GOT3 (cell line): ENCODE results near the gene COL9A2.

ENCODE experiments used
- DNase-seq: peaks from one replicate; lab custom pipeline; 2025; ENCODE audit warnings: mixed read lengths; lab: John Stamatoyannopoulos, UW

The COL9A2 gene

DNA sequence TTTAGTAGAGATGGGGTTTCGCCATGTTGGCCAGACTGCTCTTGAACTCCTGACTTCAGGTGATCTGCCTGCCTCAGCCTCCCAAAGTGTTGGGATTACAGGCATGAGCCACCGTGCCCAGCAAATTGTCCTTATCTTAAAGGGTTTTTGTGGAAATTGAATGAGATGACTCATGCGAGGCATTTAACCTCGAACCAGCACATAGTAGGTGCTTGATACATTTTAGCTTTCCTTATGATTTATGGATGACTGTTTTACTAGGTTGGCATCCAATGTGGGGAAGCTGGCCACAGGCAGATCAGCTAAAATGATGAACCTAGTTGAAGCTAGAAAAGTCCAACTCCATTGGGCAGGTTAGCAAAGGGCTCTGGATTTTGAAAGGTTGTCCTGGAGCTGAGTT is 1.4 kb upstream of the COL9A2 start:
- no peak for DNase-seq

- DNase-seq: no peak
Measured at GRCh38 chr1:40317394-40318074, 448 bp upstream of the COL9A2 start.

GRCh38 chr1:40315795-40316594 is 1.1 kb downstream of the COL9A2 start:
- no peak for DNase-seq

GRCh38 chr1:40315239-40315794 is 1.8 kb downstream of the COL9A2 start:
- peak; percentile 26 for DNase-seq

GRCh38 chr1:40314721-40315238 is 2.3 kb downstream of the COL9A2 start:
- DNase-seq: no peak

- DNase-seq: no peak
Measured at GRCh38 chr1:40313958-40314720, 2.9 kb downstream of the COL9A2 start.

DNA sequence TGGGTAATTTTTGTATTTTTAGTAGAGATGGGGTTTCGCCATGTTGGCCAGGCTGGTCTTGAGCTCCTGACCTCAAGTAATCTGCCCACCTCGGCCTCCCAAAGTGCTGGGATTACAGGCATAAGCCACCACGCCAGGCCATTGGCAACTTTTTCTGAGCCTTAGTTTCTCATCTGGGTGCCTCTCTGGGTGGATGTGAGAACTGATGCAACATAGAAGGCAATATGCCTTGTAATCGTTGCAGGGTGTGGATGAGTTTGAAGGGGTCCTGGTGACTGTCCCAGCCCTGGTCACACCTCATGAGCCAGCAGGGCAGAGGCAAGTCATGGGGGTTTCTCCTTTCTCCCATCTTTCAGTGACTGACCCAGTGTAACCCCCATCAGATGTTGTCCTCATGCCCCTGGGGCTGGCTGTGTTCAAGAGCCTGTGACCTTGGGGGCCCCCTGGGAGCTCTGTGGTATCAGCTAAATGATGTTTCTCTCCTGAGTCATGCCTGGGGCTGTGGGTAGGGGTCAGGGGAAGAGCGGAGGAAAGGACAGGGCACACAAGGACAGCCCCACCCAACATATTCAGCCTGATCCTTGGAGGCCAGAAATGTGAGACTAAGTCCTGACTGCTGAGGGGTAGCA is 3.6 kb downstream of the COL9A2 start:
- DNase-seq: no peak

DNA sequence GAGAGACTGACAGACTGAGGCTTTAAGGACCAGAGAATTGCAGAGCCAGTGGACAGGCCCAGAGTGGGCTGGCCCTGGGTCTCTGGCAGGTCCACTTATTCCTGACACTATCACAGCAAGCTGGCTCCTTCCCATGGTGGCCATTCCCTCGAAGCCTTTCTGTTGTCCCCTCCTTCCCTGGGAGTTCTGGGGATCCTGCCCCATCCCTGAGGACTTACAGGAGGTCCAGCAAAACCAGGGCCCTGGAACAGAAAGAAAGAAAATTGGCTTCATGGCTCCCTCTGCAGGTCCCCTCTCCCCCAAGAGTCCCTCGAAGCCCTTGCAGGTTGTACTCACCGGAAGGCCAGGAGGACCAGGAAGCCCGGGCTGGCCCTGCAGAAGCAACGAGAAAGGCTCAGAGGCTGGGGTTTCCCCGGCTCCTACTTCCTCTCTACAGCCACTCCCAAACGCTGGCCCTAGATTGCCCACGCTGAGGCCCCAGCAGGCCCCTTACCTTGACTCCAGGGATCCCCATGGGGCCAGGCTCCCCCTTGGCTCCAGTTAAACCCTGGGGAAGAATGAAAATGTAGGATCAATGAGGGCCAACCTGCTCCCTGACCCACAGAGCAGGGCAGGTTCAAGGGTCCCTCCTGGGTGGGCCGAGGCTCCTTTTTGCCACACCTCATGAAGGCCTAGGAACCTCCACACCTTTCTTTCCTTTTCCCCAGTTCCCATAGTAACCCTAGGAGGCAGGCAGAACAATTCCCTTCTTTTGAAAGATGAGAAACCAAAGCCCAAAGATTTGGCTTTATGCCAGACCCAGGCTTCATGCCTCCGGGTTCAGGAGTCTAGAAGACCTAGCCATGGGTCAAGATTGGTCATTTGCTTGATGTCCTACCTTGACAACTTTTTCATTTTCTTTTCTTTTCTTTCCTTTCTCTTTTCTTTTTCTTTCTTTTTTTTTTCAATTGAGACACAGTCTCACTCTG is 4.6 kb downstream of the COL9A2 start:
- DNase-seq: no peak

DNA sequence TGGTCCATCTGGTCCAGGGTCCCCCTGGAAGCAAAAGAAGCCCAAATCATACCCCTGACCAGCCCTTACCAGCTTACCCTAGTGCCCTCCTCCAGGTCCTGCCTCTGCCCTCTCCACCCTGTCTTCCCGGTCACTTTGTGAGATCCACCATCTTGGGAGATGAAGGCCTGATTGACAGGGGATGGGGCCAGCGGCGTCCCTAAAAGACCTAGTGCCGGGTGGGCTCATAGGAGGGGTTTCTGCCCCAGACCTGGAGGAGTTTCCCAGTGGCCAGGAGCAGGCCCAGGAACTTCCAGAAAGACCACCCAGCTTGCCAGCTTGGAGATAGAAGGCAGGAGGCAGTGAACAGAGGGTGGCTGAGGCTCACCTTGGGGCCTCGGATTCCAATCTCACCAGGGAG is 5.4 kb downstream of the COL9A2 start:
- no peak for DNase-seq

DNA sequence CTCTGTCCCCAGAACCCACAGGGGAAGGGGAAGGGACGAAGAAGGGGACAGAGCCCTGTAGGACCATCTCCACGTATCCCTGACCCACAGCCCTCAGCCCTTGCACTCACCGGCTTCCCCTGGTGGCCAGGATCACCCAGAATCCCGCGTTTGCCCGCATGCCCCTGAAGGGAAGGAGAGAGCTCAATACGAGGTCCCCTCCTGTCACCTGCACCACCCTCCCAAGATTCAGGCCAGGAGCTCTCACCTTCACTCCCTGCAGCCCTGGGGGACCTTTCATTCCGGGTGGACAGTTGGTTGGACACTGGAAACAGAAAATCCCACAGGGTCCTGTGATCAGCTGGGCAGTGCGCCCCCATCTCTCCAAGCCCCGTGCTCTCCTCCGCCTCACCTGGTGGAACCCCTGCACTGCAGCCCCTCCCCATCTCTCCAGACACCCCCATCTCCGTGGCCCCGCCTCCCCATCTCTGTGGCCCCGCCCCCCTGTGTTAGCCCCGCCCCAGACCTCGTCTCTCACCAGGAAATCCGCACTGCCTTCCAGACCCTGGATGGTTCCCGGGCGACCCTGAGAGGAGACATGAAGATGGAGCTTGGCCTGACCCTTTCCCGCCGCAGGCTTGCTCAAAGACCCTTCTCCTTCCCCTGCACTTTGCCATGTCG is 6.0 kb downstream of the COL9A2 start:
- DNase-seq: no peak

DNA sequence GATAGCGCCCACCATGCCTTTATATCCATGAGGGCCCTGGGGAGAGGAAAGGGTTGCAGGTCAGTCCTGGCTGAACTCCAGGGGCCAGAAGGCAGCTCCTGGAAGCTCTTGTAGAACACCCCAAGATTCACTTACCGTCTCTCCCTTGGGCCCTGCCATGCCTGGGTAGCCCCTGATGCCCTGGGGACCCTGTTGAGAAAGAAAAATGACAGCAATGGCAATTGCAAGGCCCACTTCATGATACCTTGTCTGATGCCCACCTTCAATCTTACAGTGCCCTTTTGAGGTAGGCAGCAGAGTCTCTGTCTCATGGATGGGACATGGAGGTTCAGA is 7.0 kb downstream of the COL9A2 start:
- no peak for DNase-seq

DNA sequence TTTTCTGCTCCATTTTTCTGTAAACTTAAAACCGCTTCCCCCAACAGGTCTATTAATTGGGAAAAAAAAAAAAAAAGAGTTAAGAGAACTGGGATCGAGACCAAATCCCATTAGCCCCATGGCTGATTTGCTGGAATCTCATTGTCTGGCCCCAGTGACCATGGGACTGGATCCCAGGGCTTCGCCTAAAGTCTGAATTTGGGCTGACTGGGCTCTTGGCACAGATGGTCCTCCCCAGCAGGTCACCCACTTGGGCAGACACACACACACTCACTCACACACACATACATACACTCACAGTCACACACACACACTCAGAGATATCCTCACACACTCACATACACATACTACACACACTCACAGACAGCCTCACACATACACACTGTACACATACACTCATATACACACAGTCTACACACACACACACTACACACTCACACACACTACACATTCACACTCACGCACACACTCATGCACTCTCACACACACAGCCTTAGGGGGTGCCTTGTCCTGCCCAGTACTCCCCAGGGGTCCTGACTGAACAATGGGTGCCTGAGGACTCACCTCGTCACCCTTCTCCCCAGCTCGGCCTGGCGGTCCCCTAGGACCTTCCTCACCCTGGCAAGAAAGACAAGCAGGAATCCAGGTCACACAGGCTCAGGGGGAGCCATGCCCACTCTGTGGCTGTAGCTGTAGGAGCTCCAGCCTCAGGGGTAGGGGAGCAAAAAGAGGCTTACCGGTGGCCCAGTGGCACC is 7.5 kb downstream of the COL9A2 start:
- no peak for DNase-seq

GRCh38 chr1:40308036-40308727 is 8.9 kb downstream of the COL9A2 start:
- DNase-seq: no peak

- DNase-seq: no peak
Measured at GRCh38 chr1:40307186-40307585, 9.9 kb downstream of the COL9A2 start.

DNA sequence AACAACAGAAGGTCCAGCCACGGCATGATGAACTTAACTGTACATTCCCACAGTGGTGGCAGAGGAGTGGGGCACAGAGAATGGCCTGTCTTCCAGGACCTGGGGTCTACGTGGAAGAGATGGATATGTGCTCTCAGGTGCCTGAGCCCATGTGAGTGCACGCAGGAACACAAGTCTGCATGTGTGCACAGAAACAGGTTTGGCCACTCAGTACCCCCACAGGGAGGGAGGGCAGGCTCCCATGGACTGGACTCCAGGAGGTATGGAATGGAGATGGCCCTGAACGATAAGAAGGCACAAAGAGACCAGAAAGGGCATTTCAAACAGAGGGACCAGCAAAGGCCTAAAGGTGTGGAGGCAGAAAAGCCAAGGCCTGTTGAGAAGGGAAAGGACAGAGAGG is 10.8 kb downstream of the COL9A2 start:
- no peak for DNase-seq

DNA sequence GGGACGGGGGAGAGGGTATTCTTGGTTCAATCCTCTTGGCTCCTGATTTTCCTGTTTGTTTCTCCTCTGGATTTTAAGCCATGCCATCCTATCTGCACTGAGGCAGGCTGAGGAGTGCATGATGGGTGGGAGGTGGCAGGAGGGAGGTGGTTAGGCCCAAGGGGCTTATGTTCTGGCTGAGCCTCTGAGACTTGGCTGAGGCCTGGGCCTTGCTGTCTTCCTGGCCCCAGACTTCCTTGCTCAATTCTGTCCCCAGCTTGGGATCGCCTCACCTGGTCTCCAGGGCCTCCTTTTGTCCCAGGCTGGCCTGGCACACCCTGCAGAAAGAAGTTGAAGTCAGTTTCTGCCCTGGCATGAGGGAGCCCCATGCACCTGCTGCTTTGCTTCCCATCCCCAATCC is 11.2 kb downstream of the COL9A2 start:
- no peak for DNase-seq

DNA sequence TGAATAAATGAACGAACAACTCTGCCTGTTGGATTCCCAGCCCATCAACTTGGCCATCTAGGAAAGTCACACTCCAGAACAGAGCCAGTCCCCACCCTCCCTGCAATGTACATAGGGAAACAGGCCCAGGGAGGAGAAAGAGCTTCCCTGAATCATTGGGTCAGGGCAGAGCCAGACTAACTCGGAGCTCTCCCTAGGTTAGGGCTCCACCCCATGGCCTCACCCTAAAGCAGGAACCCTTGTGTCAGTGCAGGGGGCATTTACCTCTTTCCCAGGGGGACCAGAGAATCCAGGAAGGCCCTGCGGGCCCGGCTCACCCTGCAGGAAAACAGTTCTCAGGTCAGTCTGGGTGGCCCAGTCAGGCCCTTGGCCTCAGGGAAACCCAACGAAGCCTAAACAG is 11.6 kb downstream of the COL9A2 start:
- no peak for DNase-seq

- no peak for DNase-seq
Measured at GRCh38 chr1:40303790-40304189, 13.3 kb downstream of the COL9A2 start.
